ENCODE data around the gene GNAQ. TPM values are rescaled to one million over a fixed set of nuclear protein-coding genes. Genes with fewer than 3 reads are reported as not detected.

The GNAQ gene
- total and polyA plus RNA-seq, 2 donors (not counting 1 experiment from before 2014, with no cell fraction given) = 30.4 to 74.3 TPM

DNA sequence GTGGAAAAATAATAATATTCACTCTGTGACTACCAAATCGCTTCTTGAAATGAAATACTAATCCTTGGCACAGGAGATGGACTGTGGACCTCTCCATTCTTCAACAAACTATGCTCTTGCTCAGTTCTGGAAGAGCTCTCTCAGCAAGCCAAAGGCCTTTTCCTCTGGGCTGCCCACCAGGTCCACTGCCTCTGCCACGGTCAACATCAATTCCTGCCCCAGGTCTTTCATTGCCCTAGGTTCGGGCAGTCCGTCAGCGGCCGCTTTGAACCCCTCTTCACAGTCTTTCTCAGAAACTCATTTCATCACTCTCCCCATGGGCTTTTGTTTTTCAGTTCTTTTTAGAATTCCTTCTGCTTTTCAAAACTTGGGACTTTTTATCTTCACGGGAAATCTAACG lies 64.9 kb downstream of the GNAQ start:
- Histone ChIP-seq H3K27ac (ENCODE audit: insufficient read depth, low read length) (no peak overlapping the region), H4K20me1 (ENCODE audit: control insufficient read depth, extremely low read depth, insufficient read depth, low read length) (no peaks in the 10 kb centered on the region), H3K27me3 (ENCODE audit: control insufficient read depth, insufficient read depth, low read length) (no peaks in the 10 kb centered on the region), H3K4me3 (replicated peaks in 1 of 4; ENCODE audit: control extremely low read depth in 1 of 4, insufficient read depth in 1 of 4, low read depth in 3 of 4, low read length in 4 of 4) (no peak overlapping the region), H3K4me2 (ENCODE audit: extremely low read depth, insufficient read depth, low read length) (no peak overlapping the region), H3K79me2 (ENCODE audit: control insufficient read depth, insufficient read depth, low read length) (peaks cover 6% of the 10 kb centered on the region), H3K36me3 (ENCODE audit: control insufficient read depth, insufficient read depth, low read length) (no peaks in the 10 kb centered on the region), H3K9me3 (ENCODE audit: control insufficient read depth, insufficient read depth, low read depth, low read length) (no peaks in the 10 kb centered on the region), H3K9ac (ENCODE audit: insufficient read depth, low read length) (no peak overlapping the region), H3K4me1 (ENCODE audit: control insufficient read depth, extremely low read depth, insufficient read depth, low read length) (no peaks in the 10 kb centered on the region), H2AFZ (ENCODE audit: low read length) (no peak overlapping the region)
- DNase-seq (ENCODE audit: low read depth in 2 of 2) = no peak
- TF ChIP-seq EZH2 (IDR thresholded peaks at IDR 0.05; ENCODE audit: low read length, missing control alignments) = no peak
- TF ChIP-seq, protein P1, sequence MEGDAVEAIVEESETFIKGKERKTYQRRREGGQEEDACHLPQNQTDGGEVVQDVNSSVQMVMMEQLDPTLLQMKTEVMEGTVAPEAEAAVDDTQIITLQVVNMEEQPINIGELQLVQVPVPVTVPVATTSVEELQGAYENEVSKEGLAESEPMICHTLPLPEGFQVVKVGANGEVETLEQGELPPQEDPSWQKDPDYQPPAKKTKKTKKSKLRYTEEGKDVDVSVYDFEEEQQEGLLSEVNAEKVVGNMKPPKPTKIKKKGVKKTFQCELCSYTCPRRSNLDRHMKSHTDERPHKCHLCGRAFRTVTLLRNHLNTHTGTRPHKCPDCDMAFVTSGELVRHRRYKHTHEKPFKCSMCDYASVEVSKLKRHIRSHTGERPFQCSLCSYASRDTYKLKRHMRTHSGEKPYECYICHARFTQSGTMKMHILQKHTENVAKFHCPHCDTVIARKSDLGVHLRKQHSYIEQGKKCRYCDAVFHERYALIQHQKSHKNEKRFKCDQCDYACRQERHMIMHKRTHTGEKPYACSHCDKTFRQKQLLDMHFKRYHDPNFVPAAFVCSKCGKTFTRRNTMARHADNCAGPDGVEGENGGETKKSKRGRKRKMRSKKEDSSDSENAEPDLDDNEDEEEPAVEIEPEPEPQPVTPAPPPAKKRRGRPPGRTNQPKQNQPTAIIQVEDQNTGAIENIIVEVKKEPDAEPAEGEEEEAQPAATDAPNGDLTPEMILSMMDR (conservative IDR thresholded peaks at IDR 0.05 in 1 of 2, IDR thresholded peaks at IDR 0.05 in 1 of 2; ENCODE audit: low read depth in 1 of 2, low read length in 2 of 2) = no peak

DNA sequence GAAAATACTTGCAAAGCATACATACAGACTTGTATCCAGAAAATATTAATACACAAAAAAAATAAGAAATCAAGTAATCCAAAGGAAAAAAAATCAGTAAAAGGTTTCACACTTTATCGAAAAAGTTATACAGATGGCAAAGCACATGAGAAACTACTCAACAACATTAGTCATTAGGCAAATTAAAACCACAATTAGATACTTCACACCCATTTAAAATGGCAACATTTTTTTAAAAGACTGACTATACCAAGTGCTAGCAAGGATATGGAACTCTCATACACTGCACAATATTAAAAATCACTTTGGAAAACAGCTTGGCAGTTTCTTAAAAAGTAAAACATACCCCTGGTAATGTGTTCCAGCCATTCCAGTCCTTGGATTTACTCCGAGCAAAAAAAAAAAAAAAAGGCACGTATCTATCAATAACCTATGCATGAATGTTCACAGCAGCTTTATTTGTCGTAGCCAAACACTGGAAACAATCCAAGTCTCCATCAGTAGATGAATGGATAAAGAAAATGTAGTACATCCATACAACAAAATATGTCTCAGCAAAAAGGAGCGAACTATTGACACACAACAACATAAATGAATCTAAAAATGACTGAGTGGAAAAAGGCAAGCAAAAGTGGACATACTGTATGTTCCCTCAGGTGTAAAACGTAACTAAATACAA lies 66.0 kb downstream of the GNAQ start:
- no peaks in the 10 kb centered on the region for H3K27me3 ChIP-seq (ENCODE audit: control insufficient read depth, insufficient read depth, low read length)
- H3K4me2 ChIP-seq (ENCODE audit: extremely low read depth, insufficient read depth, low read length) = no peak overlapping the region
- H3K27ac ChIP-seq (ENCODE audit: insufficient read depth, low read length) = no peak overlapping the region
- H3K4me3 ChIP-seq (replicated peaks in 1 of 4; ENCODE audit: control extremely low read depth in 1 of 4, insufficient read depth in 1 of 4, low read depth in 3 of 4, low read length in 4 of 4) = no peak overlapping the region
- no peak for TF ChIP-seq EZH2 (IDR thresholded peaks at IDR 0.05; ENCODE audit: low read length, missing control alignments)
- TF ChIP-seq, protein P1 (conservative IDR thresholded peaks at IDR 0.05 in 1 of 2, IDR thresholded peaks at IDR 0.05 in 1 of 2; ENCODE audit: low read depth in 1 of 2, low read length in 2 of 2) = no peak
- no peaks in the 10 kb centered on the region for H3K36me3 ChIP-seq (ENCODE audit: control insufficient read depth, insufficient read depth, low read length)
- no peaks in the 10 kb centered on the region for H4K20me1 ChIP-seq (ENCODE audit: control insufficient read depth, extremely low read depth, insufficient read depth, low read length)
- H3K9me3 ChIP-seq (ENCODE audit: control insufficient read depth, insufficient read depth, low read depth, low read length) = no peaks in the 10 kb centered on the region
- H3K4me1 ChIP-seq (ENCODE audit: control insufficient read depth, extremely low read depth, insufficient read depth, low read length) = no peaks in the 10 kb centered on the region
- DNase-seq (ENCODE audit: low read depth in 2 of 2) = no peak
- peaks cover 6% of the 10 kb centered on the region for H3K79me2 ChIP-seq (ENCODE audit: control insufficient read depth, insufficient read depth, low read length)
- H3K9ac ChIP-seq (ENCODE audit: insufficient read depth, low read length) = no peak overlapping the region
- H2AFZ ChIP-seq (ENCODE audit: low read length) = no peak overlapping the region

DNA sequence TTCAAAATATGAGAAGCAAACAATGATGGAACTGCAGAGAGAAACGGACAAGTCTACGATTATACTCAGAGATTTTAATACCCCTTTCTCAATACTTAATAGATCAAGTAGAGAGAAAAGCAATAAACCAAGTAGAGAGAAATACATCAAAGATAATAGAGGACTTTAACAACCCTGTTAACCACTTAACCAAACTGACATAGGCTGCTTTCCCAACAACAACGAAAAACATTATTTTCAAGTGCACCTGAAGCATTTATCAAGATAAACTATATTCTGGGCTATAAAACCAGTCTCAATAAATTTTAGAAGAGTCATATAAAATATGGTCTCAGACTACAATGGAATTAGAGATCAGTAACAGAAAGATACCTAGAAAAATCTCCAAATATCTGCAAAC lies 67.4 kb downstream of the GNAQ start:
- no peak overlapping the region for H3K27ac ChIP-seq (ENCODE audit: insufficient read depth, low read length)
- peaks cover 2% of the 10 kb centered on the region for H3K4me1 ChIP-seq (ENCODE audit: control insufficient read depth, extremely low read depth, insufficient read depth, low read length)
- no peak overlapping the region for H2AFZ ChIP-seq (ENCODE audit: low read length)
- no peak for TF ChIP-seq EZH2 (IDR thresholded peaks at IDR 0.05; ENCODE audit: low read length, missing control alignments)
- TF ChIP-seq, protein P1 (conservative IDR thresholded peaks at IDR 0.05 in 1 of 2, IDR thresholded peaks at IDR 0.05 in 1 of 2; ENCODE audit: low read depth in 1 of 2, low read length in 2 of 2) = no peak
- H3K9ac ChIP-seq (ENCODE audit: insufficient read depth, low read length) = no peak overlapping the region
- DNase-seq (ENCODE audit: low read depth in 2 of 2) = no peak
- H3K4me2 ChIP-seq (ENCODE audit: extremely low read depth, insufficient read depth, low read length) = no peak overlapping the region
- H3K36me3 ChIP-seq (ENCODE audit: control insufficient read depth, insufficient read depth, low read length) = no peaks in the 10 kb centered on the region
- H3K9me3 ChIP-seq (ENCODE audit: control insufficient read depth, insufficient read depth, low read depth, low read length) = no peaks in the 10 kb centered on the region
- no peaks in the 10 kb centered on the region for H3K27me3 ChIP-seq (ENCODE audit: control insufficient read depth, insufficient read depth, low read length)
- H3K79me2 ChIP-seq (ENCODE audit: control insufficient read depth, insufficient read depth, low read length) = peaks cover 9% of the 10 kb centered on the region
- no peak overlapping the region for H3K4me3 ChIP-seq (replicated peaks in 1 of 4; ENCODE audit: control extremely low read depth in 1 of 4, insufficient read depth in 1 of 4, low read depth in 3 of 4, low read length in 4 of 4)
- H4K20me1 ChIP-seq (ENCODE audit: control insufficient read depth, extremely low read depth, insufficient read depth, low read length) = no peaks in the 10 kb centered on the region

Data from fibroblast of lung (primary cell).